GM12891 (cell line): ENCODE data around the gene IL1F10.
"Not testable (repeated sequence)": the region's sequence is repeated elsewhere in the genome, so short reads cannot be mapped to it uniquely, and the experiment has no call there.

Experiments used
- PAX5 ChIP-seq: IDR thresholded peaks from 2 replicates; pipeline ENCODE4 v1.6.1; 2011; ENCODE audit warnings: low read length, moderate library complexity, mild to moderate bottlenecking; ENCODE audit not compliant: insufficient read depth, severe bottlenecking
- POLR2A ChIP-seq: IDR thresholded peaks from 2 replicates; pipeline ENCODE4 v1.6.1; 2011; ENCODE audit warnings: low read depth, low read length, control low read depth
- POLR2AphosphoS5 ChIP-seq: IDR thresholded peaks from 2 replicates; pipeline ENCODE4 v1.6.1; 2011; ENCODE audit warnings: low read depth, low read length, control low read depth
- SPI1 ChIP-seq: IDR thresholded peaks from 2 replicates; pipeline ENCODE4 v1.6.1; 2011; ENCODE audit warnings: low read depth, low read length, control low read depth

GRCh38 chr2:113096306-113096705, 28.5 kb downstream of the IL1F10 start:
- not testable (repeated sequence) for TF ChIP-seq POLR2A, SPI1, POLR2AphosphoS5, PAX5
